ENCODE results near the gene SAMD8.

The SAMD8 gene

DNA sequence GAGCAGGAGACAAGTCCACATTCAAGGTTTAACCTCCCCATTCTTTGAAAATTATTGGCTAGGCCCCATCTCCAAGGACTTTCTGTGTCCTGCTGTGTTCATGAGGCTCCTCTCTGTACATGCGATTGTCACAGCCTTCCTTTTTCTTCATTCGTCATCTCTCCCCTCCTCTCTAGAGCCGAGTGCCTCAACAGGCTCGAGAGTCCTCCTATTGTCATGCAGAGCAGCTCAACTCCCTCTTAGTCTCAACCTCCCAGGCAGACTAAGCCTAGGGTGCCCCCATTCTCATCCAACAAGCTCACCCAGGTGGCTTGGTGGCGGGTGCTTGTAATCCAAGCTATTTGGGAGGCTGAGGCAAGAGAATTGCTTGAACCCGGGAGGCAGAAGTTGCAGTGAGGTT is 35.1 kb upstream of the SAMD8 start:
- TF ChIP-seq, protein P1, sequence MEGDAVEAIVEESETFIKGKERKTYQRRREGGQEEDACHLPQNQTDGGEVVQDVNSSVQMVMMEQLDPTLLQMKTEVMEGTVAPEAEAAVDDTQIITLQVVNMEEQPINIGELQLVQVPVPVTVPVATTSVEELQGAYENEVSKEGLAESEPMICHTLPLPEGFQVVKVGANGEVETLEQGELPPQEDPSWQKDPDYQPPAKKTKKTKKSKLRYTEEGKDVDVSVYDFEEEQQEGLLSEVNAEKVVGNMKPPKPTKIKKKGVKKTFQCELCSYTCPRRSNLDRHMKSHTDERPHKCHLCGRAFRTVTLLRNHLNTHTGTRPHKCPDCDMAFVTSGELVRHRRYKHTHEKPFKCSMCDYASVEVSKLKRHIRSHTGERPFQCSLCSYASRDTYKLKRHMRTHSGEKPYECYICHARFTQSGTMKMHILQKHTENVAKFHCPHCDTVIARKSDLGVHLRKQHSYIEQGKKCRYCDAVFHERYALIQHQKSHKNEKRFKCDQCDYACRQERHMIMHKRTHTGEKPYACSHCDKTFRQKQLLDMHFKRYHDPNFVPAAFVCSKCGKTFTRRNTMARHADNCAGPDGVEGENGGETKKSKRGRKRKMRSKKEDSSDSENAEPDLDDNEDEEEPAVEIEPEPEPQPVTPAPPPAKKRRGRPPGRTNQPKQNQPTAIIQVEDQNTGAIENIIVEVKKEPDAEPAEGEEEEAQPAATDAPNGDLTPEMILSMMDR (conservative IDR thresholded peaks at IDR 0.05) = no peak
- no peak for TF ChIP-seq ZFX (IDR thresholded peaks at IDR 0.05)
- H3K27ac ChIP-seq = no peak overlapping the region

DNA sequence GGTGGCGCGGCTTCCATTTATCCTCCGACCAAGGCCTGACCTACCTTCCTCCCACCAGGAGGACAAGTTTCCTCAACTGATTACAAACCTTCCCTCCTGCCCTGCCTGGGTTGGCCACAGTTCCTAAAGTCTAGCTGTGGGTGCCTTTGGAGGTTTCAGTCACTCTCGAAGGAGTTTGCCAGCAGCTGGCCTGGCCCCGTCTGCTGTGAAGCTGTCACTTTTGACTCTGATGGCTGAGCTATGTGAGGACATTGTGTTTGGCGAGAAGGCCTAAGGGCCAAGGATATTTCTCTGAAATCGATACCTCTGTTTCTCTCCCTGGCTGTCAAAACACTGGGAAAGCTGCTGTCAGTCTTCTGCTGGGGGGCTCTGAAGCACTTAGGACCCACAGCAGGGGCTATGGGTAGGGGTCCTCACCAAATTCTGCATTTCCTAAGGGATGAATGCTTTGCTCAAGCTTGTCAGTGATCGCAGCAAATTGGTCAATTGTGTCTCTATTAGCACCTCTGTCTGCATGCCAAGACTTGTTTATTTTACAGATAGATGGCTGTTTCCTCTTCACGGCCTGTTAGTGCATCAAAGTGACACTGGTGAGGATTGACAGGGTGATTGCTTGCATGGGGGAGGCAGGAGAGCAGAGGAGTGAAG is 31.9 kb upstream of the SAMD8 start:
- TF ChIP-seq ZFX (IDR thresholded peaks at IDR 0.05) = no peak

DNA sequence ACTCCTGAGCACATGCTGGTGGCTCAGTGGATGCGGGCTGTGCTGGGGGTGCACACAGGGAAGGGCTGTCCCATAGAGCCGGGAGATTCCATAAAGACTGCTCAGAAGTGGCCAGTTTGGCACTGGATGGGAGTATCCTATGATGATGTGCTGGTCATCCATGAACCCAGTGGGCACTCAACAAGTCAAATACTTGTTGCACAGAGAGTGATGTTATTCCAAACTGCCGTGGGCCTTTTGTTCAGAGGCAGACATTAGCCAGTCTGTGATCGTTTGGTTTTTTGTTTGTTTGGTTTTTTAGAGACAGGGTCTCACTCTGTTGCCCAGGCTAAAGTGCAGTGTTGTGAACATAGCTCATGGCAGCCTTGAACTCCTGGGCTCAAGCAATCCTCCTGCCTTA is 30.9 kb upstream of the SAMD8 start:
- no peak for TF ChIP-seq ZFX (IDR thresholded peaks at IDR 0.05)
- TF ChIP-seq, protein P1 (conservative IDR thresholded peaks at IDR 0.05) = no peak
- no peak overlapping the region for H3K27ac ChIP-seq

More for the DNA sequence above, 31.9 kb upstream of the SAMD8 start:
- no peak overlapping the region; the same call in 1 of the 2 replicates for H3K27ac ChIP-seq

DNA sequence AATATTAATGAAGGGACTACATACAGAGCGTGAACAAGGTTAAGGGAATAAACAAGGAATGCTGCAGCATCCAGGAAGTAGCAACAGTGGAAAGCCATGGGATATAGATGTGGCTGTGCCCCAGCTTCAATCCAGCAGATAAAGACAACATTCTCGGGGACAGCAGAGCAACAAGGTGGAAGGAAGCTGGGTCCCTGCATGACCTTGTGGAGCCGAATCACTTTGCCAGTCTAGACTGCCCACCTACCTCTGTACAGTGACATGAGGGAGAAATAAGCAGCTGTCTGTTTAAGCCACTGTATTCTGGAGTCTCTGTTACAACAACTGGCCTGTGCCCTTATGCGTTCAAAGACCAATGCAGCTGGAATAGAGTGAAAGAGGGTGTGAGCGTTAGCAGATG is 30.1 kb upstream of the SAMD8 start:
- no peak overlapping the region for H3K27ac ChIP-seq
- TF ChIP-seq, protein P1 (conservative IDR thresholded peaks at IDR 0.05) = no peak
- no peak for TF ChIP-seq ZFX (IDR thresholded peaks at IDR 0.05)

DNA sequence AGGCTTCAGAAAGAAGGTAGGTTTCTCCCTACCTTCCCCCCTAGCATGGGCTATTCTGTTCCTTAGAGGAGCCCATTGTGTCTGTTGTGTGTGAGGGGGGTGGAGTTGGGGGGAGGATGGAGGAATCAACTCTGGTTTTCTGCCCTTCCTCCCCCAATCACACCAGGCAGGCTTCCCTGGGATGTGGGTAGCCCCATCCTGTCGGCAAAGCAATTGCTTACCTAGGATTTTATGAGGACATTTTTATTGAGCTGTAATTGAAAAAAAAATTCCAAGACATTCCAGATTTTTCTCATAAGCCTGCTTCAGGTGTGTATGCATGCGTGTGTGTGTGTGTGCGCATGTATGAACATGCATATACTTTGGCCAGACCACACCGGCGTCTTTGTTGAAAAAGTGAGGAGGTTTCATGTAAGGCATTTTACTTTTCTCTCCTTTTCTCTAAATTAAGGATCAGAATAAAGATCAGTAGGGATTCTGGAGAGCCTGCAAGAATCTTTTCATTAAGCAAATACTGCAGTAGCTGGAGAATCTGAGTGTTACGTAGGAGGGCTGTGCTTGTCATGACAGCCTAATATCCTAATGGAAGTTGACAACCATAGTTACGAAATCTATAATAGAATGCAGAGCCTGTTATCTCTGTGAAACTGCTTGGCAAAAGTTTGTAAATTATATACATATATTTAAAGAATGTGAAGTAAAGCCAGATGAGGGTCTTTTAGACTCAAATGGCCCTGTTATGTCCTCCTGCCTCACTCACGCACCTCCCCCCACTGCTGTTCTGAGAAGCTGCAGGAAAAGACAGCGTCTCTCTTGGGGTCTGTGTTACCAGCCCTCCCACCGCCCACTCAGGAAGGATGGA is 27.3 kb upstream of the SAMD8 start:
- TF ChIP-seq, protein P1 (conservative IDR thresholded peaks at IDR 0.05) = no peak
- no peak for TF ChIP-seq ZFX (IDR thresholded peaks at IDR 0.05)
- H3K27ac ChIP-seq = no peak overlapping the region; the same call in 1 of the 2 replicates

DNA sequence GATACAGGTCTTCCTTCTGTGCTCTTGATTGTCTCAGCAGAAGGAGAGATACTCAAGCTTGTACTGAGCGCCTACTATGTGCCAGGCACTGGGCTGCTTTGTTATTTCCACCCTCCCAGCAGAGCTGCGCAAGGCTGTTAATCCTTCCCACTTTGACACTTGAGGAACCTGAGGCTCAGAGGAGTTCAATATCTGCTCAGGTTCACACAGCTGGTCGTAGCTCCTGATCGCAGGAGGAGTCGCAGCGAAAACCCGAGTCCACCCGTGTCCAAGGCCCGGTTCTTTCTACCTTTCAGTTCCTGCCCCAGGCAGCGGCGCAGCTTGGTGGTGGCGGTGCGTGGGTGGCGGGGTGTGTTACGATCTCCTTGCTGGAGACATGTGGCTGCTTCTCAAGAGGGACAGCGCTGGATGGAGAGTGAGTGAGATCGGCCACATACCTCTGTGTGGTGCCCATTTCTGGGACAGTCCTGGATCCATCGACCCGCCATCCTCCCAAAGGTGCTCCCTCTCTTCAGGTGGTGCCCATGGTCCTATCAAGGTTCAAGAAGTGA is 26.5 kb upstream of the SAMD8 start:
- H3K27ac ChIP-seq = no peak overlapping the region
- TF ChIP-seq, protein P1 (conservative IDR thresholded peaks at IDR 0.05) = no peak
- no peak for TF ChIP-seq ZFX (IDR thresholded peaks at IDR 0.05)

DNA sequence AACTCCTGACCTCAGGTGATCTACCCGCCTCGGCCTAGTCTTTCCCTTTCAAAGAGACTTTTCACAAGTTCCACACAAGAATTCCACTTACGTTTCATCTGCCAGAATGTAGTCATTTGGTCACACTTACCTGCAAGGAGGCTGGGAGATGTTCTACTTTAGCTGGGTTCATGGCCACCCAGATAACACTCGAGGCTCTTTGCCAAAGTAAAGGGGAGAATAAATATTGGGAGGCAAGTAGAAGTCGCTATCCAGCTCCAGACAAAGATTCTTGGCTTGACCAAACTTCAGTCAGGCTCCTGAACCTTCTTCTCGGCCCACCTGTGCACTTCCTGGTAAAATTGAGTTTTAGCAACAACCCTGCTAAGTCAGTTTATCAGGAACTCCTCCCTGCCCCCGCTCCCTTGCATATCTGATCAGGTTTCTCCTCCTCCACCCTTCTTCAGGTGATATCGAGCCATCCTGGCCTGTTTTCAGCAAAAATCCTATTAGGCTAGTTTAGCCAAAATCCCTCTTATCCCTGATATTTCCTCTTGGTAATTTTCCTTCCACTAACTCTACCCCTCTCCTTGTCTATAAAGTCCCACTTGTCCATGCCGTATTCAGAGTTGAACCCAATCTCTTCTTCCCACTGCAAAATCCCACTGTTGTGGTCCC is 25.1 kb upstream of the SAMD8 start:
- H3K27ac ChIP-seq = no peak overlapping the region
- TF ChIP-seq ZFX (IDR thresholded peaks at IDR 0.05) = no peak
- TF ChIP-seq, protein P1 (conservative IDR thresholded peaks at IDR 0.05) = no peak

Measured in C4-2B (cell line).